Jurkat, Clone E6-1 (cell line): ENCODE data around the gene KCNG4.

Experiments
- DNase-seq: peaks from one replicate; pipeline ENCODE4 v3.0.0-alpha.2; 2011; ENCODE audit warnings: low read depth, low spot score
- H3K4me3 ChIP-seq: 2 replicates; pipeline ENCODE4 v1.5.1; 2011; ENCODE audit warnings: mild to moderate bottlenecking, low read length, control low read depth, moderate library complexity

Gene KCNG4

DNA sequence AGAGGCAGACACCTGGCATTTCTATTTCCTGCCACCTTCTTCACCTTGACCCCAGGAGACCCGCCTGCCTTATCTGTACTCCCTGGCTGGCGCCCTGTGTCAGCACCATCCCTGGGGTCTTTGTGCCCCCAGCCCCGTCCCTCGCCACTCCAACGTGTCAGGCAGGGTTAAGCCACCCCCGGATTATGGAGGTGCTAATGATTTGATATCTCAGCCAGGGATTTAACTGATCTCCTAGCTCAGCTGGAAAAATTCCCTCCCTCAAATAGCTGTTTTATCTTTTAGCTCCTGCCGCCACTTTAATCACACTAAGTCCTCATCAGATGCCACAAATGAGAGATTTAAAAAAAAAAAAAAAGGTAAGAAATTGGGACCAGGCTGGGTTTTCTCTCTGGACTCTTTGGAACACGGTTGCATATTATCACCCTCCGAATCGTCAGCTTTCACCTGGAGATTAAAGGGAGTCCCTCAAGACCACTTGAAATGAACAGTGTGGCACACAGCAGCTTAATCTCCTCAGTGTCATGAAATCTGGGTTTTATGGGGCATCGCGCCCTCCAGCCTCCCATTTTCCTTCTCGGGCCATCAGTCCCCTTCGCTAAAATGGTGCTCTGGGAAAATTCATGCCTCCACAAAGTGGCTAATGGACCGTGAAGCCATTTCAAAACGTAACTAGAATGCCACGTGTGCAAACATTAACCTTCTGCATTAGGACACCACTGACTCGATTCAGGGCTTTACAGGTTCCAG lies 28.7 kb upstream of the KCNG4 start:
- DNase-seq = no peak
- no peak overlapping the region for H3K4me3 ChIP-seq

DNA sequence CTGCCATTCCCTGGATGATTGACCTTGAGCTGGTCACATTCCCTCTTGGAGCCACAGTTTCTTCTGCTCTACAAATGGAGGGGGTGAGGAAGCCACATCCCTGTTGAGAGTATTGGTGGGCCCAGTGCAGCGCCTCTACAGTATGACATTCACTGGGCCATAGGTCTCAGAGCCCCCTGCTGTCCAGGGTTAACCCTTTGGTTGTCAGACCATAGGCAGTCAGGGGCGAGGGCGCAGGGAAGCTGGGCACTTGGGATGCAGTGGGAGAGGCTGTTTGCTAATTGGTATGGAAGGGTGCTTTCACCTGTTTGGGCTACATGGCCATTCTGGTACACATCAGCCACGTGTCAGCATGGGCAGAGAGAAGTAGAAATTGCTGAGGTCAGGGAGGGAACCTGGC lies 27.6 kb upstream of the KCNG4 start:
- H3K4me3 ChIP-seq = no peak overlapping the region
- DNase-seq = no peak

DNA sequence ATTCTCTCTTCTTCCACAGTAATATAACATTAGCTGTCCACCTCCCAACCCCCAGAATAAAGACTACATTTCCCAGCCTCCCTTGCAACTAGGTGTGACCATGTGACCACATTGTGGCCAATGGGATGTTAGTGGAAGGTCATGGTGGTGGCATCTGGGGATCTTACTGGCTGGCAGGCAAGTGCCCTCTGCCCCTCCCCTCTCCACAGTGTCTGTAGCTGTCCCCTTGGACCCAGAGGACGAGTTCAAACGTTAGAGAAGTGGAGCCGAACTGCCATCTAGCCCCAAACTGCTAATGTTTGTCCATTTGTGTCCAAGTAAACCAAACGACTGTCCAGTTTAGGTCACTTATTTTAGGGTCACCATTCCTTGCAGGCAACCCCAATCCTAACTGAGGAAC lies 26.6 kb upstream of the KCNG4 start:
- DNase-seq = peak; percentile 62
- H3K4me3 ChIP-seq = no peak overlapping the region

DNA sequence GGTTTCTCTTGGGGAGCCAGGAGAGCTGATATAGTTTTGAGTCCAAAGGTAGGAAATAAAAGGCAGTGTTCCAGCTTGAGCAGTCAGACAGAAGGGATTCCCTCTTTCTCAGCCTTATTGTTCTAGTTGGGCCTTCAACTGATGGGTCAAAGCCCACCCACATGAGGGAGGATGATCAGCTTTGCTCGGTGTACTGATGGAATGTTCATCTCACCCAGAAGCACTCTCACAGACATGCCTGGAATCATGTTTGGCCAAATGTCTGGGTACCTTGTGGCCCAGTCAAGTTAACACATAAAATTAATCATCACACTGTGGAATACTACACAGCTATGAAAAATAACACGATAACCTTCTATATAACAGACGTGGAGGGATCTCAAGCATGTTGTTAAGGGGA lies 23.1 kb upstream of the KCNG4 start:
- no peak for DNase-seq
- no peak overlapping the region for H3K4me3 ChIP-seq

DNA sequence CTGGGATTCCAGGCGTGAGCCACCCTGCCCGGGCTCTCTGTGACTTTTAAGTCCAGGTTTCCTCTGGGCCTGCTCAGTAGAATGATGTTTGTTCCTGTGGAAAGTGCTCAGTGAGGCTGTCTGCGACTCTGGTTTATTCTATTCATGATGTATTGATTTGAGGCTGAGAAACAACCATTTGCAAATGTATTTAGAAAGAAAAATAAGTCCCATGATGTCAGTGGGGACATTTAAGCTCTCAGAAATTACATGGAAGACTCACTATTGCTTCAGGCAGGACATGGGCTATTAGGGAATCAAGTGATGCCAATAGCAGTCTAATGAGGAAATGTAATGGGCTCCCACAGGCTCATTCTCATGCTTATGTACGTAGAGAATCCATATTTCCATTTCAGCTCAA lies 22.2 kb upstream of the KCNG4 start:
- no peak for DNase-seq
- H3K4me3 ChIP-seq = no peak overlapping the region

DNA sequence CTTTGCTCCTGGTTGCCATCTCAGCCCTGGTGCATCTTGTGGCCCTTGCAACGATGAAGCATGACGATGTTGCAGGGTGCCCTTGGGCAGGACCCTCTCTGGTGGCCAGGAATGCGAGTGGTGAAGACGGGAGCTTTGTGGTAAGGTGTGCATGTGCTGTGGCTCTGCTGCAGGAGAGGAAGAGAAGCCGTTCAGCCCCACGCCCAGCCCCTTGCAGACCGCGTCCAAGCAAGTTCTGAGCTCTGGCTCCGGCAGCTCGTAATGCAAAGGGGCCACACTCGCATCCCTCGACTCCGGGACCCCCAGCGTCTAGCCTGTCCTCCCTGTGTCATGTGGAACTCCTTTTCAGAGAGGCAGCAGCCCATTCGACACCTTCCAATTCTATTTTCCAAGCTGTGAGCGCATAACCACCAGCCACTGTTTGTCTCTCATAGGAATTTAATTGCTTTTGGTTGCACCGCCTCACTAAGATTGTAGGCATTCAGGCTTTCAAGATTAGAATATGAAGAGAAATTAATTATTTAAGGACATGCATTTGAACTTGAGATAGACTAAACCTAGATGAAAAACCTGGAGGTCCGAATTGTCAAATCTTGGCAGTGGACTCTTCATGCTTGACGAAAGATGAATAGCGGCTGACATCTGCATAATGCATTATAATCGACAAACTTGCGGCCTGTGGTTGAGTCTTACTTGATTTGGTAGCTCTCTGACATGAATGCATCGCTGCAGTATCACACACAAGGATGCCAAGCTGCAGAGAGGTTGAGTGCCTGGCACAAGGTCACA lies 21.1 kb upstream of the KCNG4 start:
- no peak for DNase-seq

DNA sequence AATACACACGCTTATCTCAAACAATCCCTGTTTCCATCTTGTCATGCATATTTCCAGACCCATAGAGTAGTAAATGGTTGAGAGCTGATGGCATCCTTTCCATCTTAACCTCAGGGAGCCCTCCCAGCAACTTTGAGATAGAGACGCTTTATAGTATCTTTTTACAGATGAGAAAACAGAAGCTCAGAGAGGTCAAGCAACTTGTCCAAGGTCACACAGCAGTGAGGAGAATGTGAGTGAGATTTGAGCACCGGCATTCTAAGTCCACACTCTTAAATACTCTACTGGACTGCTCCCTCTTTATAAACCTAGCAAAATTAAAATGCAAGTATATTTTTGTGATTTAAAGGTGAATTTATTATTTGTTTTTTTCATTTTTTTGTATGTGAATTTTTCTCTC lies 19.9 kb upstream of the KCNG4 start:
- DNase-seq = no peak

More for the DNA sequence above, 21.1 kb upstream of the KCNG4 start:
- H3K4me3 ChIP-seq = no peak overlapping the region

DNA sequence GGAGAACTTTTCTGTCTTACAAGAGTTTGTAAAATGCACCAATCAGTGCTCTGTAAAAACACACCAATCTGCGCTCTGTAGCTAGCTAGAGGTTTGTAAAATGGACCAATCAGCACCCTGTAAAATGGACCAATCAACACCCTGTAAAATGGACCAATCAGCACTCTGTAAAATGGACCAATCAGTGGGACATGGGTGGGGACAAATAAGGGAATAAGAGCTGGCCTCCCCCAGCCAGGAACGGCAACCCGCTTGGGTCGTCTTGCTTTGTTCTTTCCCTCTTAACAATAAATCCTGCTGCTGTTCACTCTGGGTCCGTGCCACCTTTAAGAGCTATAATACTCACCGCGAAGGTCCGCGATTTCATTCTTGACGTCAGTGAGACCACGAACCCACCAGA lies 18.5 kb upstream of the KCNG4 start:
- H3K4me3 ChIP-seq = no peak overlapping the region
- DNase-seq = no peak

More for the DNA sequence above, 19.9 kb upstream of the KCNG4 start:
- no peak overlapping the region for H3K4me3 ChIP-seq

DNA sequence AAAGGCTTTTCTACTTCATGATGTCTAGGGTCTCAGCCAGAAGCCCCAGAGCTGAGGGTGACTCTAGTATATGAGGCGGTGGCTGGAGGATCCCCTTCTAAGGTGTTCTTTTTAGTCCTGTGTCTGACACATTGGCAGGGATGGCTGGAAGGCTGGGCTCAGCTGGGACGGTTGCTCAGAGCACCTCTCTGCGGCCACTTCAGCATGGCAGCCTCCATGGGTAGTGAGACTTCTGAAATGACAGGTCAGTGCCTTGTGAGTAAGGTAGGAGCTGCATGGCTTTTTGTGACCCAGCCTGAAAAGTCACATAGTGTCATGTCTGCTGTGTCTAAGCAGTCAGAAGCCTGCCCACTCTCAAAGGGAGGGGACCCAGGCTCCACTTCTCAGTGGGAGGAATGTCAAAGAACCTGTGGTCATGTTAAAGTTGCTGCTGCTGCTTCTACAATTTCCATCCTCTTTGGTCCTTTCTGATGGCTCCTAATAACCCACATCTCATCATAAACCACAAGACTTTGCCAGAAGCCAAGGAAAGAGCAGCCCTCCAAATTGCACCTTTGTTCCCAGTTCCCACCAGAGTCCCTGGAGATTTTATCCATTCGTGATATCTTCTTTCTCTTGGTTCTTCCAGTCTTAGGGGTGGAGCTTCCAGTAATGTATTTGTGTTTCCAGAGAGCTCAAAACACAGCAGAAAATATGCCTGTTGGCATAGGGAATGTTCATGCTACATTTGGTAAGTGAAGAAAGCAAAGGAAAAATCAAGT lies 15.4 kb upstream of the KCNG4 start:
- H3K4me3 ChIP-seq = no peak overlapping the region
- DNase-seq = no peak

DNA sequence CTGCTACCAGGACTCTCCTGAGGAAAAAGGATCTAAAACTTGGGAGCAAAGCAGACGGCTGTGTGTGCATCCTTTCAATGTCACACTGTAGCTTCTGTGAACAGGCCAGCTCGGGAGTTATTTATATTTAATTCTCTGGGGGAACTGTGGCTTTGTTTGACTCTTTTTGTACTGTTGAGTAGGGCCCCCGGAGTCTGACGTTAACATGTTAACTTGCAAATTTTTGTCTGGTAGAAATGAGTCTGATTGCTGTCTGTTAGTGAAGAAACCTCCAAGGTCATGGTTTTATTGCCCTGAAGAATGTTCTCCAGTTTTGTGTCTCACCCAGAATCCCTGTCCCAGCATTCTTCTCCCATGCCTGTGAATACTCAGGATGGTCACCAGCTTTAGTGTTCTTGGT lies 14.2 kb upstream of the KCNG4 start:
- no peak overlapping the region for H3K4me3 ChIP-seq

DNA sequence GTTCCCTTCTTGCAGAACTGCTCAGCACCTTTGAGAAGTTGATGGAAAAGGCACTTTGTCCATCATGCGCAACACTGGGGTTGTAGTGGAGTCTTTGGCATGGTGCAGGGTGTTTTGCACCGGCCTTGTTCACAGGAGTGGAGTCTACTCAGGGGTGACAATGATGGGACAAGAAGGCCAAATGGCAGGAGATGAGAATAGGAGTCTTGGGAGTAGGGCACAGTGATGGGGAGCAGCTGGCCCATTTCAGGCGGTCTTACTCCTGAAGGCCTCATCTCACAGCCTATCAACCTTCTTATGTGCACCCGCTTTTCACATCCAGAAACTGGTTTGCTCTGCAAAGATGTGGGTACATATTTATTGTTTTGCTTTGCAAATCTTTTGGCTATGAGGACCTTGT lies 13.4 kb upstream of the KCNG4 start:
- no peak overlapping the region for H3K4me3 ChIP-seq
- no peak for DNase-seq

More for the DNA sequence above, 14.2 kb upstream of the KCNG4 start:
- DNase-seq = no peak

DNA sequence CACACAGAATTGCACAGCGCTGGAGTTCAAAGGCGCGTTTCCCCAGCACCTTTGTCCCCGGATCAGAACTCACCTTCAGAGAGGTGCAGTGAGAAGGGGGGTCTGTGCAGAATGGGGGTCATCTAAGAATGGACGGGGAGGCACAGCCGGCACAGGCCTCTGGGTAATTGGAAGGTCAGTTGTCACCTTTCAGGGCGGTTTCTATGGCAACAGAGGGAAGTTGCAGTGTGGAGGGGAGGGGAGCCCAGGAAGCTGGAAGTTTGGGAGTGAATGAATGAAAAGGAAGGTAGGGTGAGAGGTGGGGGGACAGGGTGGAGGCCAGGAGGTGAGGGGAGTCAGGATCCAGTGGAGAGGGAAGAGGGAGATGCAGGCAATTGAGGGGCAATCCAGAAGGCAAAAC lies 12.4 kb upstream of the KCNG4 start:
- no peak for DNase-seq
- H3K4me3 ChIP-seq = no peak overlapping the region

DNA sequence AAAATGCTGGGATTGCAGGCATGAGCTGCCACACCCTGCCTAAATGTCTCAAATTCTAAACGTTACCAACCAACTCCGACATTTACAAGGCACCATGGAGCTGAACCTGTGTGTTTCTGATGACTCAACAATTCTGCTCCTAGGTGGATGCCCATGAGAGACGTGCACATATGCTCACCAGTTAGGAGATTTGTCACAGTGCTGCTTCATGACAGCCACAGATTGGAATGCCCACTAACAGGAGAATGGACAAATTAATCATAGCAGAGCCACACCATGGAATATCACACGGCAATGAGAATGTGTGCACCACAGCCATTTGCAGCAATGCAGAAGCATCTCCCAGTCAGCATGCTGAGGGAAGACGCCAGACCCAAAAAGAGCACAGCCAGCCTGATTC lies 8.0 kb upstream of the KCNG4 start:
- no peak overlapping the region for H3K4me3 ChIP-seq
- DNase-seq = no peak

DNA sequence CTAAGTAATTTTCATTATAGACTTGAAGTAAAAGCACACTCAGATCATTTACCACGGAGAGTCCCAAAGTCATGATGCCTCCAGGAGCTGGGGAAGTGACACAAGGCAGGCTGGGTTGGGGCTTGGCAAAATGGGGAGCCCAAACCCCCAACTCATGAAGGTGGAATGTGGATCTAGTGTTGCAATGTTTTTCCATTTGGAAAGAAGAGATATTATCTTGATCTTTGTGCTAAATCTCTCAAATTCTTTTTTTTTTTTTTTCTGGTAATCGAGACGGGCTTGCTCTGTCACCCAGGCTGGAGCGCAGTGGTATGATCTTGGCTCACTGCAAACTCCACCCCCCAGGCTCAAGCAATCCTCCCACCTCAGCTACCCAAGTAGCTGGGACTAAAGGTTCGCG lies 7.5 kb upstream of the KCNG4 start:
- DNase-seq = no peak
- H3K4me3 ChIP-seq = no peak overlapping the region

DNA sequence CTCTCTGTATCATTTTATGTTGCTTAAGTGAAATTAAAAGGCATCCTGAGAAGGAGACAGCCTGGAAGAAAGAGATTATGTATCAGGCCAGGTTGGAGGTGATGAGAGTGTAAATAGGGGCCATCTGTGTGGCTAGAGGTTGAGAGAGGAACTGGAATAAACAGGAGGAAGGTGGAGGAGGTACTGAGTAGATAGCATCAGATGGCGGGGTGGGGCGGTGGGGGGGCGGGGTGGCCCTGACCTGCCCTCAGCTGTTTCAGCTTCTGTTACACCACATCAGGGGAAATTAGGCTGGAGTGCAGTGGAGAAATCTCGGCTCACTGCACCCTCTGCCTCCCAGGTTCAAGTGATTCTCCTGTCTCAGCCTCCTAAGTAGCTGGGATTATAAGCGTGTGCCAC lies 6.9 kb upstream of the KCNG4 start:
- H3K4me3 ChIP-seq = no peak overlapping the region
- no peak for DNase-seq

DNA sequence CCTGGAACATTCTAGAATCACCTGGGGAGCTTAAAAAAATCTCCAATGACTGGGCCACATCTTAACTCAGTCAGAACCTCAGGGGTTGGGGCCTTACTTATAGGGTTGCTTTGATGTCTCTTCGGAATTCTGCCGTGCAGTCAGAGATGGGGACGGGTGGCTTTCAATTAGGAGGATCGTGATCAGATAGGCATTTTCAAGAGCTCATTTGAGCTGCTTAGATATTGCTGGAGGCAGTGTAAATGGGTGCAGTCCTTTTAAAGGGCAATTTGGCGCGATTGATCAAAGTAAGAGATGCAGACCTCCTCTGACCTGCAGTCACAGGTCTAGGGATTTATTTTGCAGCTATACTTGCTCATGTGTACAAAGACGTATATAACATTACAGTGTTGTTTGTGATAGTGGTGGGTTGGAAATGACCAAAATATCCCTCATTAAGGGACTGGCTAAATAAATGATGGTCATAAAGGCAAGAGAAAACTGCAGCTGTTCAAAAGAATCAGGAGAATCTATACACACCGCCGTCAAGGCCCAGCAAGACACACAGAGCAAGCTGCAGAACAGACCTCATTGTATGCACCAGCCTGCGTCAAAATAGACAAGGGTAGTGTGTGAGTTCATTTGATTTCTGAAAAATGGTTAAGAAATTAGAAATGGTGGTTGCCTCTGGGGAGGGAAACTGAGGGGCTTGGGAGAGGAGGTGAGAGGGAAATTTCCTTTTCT lies 6.3 kb upstream of the KCNG4 start:
- no peak for DNase-seq

DNA sequence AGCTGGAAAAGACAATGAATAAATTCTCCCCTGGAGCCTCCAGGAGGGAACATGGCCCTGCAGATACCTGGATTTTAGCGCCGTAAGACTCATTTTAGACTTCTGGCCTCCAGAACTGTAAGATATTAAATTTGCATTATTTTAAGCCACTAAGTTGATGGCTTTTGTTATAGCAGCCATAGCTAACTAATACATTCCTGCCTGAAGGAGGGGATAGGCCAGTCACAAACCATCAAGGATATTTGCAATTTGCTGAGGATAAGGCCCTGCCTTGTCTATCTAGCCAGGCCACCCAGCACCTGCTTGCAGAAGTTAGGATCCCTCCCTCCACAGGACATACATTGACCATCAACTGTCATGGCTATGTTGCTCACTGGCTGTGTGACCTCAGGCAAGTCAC lies 4.9 kb upstream of the KCNG4 start:
- DNase-seq = no peak
- no peak overlapping the region for H3K4me3 ChIP-seq

More for the DNA sequence above, 6.3 kb upstream of the KCNG4 start:
- H3K4me3 ChIP-seq = no peak overlapping the region

DNA sequence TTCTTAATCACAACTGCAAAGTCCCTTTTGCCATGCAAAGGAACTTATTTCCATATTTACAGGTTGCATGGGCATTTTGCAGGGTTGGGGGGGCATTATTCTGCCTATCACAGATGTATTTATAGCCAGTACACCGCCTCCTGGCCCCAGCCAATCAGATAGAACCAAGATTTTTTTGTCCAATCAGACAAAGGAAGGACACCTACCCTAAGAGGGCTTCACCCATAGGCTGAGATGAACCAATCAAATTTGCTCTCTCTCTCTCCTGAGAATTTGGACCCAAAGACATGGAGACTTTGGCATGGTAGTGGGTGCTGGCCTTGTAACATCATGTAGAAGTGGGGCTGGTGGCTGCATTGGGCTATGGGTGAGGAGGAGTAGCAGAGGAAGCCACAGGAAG lies 3.9 kb upstream of the KCNG4 start:
- peak; percentile 12 for DNase-seq
- H3K4me3 ChIP-seq = no peak overlapping the region

DNA sequence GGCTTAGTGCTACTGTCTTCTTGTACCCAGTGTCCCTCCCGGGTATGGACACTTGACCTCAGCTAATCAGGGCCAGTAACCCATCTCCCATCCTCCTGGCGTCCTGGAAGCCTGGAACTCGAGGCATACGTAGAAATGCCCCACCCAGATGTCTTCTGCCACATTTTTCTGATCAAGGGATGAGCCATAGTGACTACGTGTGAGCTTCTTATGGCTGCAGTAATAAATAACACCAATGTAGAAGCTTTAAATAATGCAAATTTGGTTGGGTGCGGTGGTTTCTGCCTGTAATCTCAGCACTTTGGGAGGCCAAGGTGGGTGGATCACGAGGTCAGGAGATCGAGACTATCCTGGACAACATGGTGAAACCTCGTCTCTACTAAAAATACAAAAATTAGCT lies 3.0 kb upstream of the KCNG4 start:
- no peak overlapping the region for H3K4me3 ChIP-seq
- DNase-seq = no peak
